ENCODE measurements around the gene TNP1.

TNP1 gene, protein sequence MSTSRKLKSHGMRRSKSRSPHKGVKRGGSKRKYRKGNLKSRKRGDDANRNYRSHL

DNA sequence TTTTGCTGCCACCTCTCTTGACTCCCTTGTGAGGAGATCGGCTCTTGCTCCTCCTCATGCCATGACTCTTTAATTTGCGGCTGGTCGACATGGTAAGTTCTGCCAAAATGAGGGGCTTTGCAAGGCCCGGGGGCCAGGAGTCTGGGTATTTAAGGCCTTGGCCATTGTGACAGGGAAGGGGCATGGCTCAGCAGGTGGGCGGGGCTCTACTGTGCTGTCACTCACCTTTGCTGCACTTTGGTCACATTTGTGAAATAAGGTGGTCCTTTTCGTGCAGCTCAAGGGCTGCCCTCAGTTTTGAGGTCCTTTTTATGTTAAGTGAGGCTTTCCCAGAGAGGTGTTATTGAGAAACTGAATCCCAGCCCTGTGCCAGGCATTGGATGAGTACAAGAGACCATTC lies at the start of gene TNP1:
TNP1 (minus strand) TSS at position 121 of the 400 bp plus-strand sequence; CDS start at position 91, 30 bp downstream.
- DNase-seq (ENCODE audit: low read depth) = no peak
- H3K4me3 ChIP-seq (ENCODE audit: control insufficient read depth, low read depth, low read length) = no peak within 1 kb of the TSS
- TF ChIP-seq, protein P1, sequence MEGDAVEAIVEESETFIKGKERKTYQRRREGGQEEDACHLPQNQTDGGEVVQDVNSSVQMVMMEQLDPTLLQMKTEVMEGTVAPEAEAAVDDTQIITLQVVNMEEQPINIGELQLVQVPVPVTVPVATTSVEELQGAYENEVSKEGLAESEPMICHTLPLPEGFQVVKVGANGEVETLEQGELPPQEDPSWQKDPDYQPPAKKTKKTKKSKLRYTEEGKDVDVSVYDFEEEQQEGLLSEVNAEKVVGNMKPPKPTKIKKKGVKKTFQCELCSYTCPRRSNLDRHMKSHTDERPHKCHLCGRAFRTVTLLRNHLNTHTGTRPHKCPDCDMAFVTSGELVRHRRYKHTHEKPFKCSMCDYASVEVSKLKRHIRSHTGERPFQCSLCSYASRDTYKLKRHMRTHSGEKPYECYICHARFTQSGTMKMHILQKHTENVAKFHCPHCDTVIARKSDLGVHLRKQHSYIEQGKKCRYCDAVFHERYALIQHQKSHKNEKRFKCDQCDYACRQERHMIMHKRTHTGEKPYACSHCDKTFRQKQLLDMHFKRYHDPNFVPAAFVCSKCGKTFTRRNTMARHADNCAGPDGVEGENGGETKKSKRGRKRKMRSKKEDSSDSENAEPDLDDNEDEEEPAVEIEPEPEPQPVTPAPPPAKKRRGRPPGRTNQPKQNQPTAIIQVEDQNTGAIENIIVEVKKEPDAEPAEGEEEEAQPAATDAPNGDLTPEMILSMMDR (conservative IDR thresholded peaks at IDR 0.05; ENCODE audit: control insufficient read depth, insufficient read depth, low read depth, low read length) = no peak

DNA sequence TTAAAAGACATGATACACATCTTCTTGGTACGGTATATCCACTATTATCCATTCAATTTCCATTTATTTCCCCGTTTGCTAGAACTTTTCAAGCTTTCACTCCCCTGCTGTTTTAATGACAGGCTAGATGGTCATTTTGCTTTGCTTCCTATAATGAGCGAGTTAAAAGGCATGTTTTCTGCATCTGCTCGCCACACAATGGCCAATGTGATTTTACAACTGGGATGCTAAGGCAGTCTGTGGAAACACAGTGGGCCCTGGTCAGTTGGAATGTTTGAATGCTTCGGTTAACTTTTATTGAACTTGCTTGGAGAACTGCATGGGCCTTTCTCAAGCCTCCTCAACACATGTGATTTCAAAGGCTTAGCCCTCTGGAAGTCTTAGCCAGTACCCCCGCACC lies 48.4 kb upstream of the TNP1 start:
- no peak overlapping the region for H3K4me3 ChIP-seq (ENCODE audit: control insufficient read depth, low read depth, low read length)
- TF ChIP-seq, protein P1 (conservative IDR thresholded peaks at IDR 0.05; ENCODE audit: control insufficient read depth, insufficient read depth, low read depth, low read length) = no peak
- no peak for DNase-seq (ENCODE audit: low read depth)

DNA sequence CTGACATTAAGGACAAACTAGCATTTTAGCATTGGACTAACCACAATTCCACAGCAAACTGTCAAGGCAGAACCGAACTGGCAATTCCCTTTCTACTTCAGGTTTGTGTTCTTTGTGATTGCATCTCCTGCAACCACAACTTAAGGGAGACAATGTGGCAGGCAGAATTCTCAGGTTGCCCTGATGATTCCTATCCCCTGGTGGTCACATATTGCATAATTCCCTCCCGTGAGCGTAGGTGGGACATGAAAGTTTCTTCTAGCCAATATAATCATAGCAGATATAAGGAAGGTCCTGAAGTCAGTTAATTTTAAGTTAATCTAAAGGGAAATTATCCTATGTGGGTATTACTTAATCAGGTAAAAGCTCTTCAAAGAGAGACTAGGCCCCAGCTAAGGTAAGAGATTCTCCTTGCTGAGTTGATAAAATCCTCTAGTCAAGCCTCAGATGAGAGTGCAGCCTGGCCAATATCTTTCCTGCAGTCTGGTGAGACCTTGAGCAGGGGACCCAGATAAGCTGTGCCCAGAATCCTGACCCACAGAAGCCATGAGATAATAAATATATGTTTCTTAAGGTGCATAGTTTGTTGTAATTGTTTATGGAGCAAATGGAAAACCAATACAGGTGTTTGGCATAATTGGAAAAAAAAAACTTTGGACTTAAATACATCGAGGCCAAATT lies 45.9 kb upstream of the TNP1 start:
- no peak for DNase-seq (ENCODE audit: low read depth)
- no peak overlapping the region for H3K4me3 ChIP-seq (ENCODE audit: control insufficient read depth, low read depth, low read length)
- TF ChIP-seq, protein P1 (conservative IDR thresholded peaks at IDR 0.05; ENCODE audit: control insufficient read depth, insufficient read depth, low read depth, low read length) = no peak

DNA sequence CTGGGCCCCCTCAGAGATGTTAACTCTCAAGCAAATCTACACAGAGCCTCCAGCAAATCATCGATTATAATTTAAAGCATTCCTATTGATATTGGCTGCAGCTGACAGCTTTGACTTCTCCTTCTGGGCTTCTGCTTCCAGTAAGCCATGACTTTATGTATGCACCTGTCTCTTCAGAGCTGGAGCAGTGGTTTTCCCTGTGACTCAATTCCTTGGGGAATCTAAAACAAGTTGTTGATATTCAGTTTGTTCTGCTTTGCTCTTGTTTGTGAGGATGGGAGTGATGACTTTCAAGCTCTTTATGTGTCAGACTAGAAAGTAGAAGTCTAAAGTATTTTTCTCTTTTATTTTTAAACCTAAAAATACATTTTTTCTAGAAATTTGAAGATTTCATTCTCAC lies 45.1 kb upstream of the TNP1 start:
- TF ChIP-seq, protein P1 (conservative IDR thresholded peaks at IDR 0.05; ENCODE audit: control insufficient read depth, insufficient read depth, low read depth, low read length) = no peak
- H3K4me3 ChIP-seq (ENCODE audit: control insufficient read depth, low read depth, low read length) = no peak overlapping the region
- DNase-seq (ENCODE audit: low read depth) = peak; percentile 31

DNA sequence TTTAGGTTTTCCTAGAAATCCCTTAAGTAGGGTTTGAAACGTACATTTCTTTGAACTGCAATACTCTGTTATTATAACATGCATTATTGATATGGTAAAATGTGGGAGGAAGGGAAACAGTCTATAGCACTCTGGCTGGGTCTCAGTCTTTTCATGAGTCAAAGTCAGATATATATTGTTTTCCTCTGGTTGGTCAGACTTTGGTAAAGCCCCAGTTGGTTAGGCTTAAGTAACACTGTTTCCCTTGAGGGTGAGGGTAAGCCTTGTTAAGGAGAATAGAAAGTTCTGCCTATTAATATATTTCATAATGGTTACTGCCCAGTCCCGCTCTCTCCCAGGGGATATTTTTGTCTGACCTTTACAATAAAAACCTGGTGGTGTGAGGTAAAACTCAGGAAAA lies 44.7 kb upstream of the TNP1 start:
- no peak overlapping the region for H3K4me3 ChIP-seq (ENCODE audit: control insufficient read depth, low read depth, low read length)
- DNase-seq (ENCODE audit: low read depth) = no peak
- TF ChIP-seq, protein P1 (conservative IDR thresholded peaks at IDR 0.05; ENCODE audit: control insufficient read depth, insufficient read depth, low read depth, low read length) = no peak

DNA sequence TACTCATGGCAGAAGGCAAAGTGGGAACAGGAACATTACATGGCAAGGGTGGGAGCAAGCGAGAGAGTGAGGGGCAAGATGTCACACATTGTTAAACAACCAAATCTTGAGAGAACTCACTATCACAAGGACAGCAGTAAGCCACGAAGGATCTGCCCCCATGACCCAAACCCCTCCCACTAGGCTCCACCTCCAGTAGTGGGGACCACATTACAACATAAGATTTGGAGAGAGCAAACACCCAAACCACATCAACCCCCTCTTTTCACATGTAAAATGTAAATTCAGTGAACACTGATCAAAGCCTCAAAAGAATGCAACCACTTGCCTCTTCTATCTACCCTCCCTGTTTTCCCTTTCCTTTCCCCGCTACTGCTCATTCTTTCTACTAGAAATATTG lies 43.6 kb upstream of the TNP1 start:
- no peak for DNase-seq (ENCODE audit: low read depth)
- H3K4me3 ChIP-seq (ENCODE audit: control insufficient read depth, low read depth, low read length) = no peak overlapping the region
- TF ChIP-seq, protein P1 (conservative IDR thresholded peaks at IDR 0.05; ENCODE audit: control insufficient read depth, insufficient read depth, low read depth, low read length) = no peak

All from fibroblast of mammary gland (primary cell).